GM19035 (cell line): ENCODE data around the gene ARHGAP31.
A peak's percentile ranks its signal among the peaks of the same experiment; 100 is the strongest.

Experiments used
- ATAC-seq: cut with Tn5 transposase; IDR thresholded peaks from one replicate; pipeline ENCODE4 v1.9.1; 2021; ENCODE audit not compliant: unreplicated experiment

The ARHGAP31 gene

DNA sequence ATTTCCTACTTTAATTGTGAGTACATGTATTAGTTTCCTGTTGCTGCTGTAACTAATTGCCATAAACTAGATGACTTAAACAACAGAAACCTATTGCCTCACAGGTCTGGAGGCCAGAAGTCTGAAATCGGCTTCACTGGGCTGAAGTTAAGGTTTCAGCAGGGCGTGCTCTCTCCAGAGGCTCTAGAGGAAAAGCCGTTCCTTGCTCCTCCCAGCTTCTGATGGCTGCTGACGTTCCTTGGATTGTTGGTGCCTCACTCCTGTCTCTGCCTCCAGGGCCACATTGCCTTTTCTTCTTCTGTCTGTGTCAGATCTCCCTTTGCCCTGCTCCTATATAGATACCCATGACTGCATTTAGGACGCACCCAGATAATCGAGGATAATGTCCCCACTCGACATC is 80.9 kb downstream of the ARHGAP31 start:
- no peak for ATAC-seq

DNA sequence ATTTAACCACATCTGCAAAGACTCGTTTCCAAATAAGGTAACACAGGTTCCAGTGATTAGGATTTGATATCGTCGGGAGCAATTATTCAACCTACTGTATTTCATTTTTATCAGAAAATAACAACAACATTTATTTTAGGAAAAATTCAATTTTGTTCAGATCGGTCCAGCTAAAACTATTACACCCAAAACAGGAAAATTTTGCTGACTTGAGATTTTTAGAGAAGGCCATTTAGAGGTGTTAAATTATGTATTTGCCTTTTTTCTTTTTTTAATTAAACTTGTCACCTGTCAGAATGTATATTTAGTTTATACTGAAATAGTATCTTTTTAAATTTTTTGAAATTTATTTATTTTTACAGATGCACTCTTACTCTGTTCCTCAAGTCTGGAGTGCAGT is 81.3 kb downstream of the ARHGAP31 start:
- ATAC-seq, result no peak

DNA sequence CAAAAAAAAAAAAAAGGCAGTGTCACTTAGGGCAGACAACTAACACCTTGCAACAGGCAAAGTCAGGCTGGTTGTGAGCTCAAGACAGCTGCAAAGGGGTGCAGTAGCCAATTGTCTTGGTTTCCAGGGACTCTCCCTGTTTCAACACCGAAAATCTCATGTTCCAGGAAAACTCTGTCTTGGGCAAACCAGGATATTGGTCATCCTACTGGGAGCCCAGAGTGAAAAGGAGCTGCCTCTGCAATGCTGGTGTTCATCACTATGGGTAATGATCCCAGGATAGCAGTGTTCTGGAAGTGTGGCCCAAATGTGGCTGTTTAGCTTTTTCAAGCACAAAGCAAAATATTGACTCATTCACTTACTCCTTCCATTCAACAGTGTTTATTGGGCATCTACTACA is 82.6 kb downstream of the ARHGAP31 start:
- ATAC-seq, result no peak

DNA sequence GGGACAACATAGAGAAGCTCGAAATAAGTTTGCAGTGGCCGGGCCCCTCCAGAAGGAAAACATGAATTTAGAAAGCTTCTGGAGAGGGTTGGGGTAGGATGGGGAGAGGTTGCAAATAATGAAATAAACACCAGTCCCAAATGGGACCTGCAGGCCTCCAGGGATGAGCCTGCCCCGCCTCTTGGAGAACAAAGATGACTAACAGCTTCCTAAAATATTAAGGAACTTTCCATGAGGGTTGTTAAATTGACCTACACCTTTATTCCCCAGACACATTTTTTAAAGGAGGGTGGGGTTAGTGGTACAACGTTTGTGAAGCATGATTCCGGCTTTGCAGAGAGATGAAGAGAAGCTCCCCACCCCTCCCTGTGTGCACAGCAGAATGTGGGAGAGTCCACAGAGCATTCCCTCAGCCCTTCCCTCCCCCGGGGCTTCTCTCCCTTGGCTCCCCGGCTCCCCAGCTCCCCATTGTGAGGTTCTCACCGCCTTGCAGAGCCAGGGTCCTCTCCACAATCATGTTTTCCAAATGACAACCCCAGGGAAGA is 84.1 kb downstream of the ARHGAP31 start:
- ATAC-seq, result no peak

DNA sequence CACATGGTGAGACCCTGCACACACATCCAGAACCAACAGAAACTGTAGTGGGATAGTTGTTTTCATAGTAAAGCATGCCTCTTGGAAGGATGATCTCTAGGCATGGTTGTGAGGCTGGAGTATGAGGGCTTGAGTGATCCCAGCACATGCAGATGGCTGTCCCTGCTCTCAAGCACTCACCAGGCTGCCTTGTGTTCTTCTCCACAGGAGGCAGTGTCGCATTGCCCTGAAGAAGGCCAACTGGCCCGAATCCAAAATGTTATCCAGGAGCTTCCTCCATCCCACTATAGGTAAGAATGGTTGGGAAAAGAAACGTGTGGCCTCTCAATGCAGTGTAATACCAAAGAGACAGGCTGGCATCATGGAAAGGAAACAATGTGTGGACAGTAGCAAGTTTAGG is 86.5 kb downstream of the ARHGAP31 start:
- ATAC-seq, result no peak

DNA sequence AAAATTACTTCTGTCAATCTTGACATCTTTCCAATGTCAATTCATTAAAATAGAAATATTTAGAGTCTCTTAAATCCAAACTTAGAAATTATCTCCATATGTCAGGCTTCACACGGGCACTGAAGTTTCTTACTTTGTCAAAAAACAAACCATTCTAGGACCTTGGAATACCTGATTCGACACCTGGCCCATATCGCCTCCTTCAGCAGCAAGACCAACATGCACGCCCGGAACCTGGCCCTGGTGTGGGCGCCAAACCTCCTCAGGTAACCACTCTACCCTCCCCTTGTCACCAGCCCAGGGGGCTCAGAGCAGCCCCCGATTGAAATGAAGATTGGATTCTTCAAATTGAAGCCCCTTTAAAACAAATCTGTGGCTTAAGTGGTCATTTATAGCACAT is 88.0 kb downstream of the ARHGAP31 start:
- no peak for ATAC-seq

DNA sequence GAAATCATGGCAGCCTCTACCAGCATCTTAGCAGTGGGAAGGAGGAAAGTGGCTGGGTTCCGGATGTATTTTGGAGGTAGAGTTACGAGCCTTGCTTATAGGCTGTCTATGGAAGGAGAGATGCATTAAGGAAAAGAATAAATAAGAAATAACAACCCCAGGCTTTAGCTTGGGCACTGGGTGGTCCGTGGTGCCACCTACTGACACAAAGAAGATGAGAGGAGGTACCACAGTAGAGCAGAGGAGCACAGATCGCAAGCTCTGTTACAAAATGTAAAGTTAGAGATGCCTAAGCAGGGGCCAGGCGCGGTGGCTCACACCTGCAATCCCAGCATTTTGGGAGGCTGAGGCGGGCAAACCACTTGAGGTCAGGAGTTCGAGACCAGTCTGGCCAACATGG is 94.4 kb downstream of the ARHGAP31 start:
- ATAC-seq, result no peak

DNA sequence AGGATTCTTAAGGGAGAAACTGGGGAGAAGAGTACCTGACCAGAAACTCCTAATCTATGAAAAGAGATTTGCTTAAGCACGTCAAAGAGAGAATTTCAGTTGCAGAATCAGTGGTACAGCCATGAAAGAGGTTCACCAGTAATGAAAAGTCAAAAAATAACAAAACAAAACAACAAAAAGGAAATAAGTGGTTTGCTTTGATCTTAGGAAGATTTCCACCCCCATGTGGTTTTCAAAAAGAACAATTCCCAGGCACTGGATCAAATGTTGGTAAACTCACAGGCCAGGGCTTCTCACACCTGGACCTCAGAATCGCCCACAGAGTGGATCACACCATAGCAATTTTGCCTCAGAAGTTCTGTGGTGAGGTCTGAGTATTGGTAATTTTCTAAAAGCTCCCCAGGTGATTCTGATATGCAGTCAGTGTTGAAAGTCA is 101.8 kb downstream of the ARHGAP31 start:
- peak; percentile 84 for ATAC-seq

DNA sequence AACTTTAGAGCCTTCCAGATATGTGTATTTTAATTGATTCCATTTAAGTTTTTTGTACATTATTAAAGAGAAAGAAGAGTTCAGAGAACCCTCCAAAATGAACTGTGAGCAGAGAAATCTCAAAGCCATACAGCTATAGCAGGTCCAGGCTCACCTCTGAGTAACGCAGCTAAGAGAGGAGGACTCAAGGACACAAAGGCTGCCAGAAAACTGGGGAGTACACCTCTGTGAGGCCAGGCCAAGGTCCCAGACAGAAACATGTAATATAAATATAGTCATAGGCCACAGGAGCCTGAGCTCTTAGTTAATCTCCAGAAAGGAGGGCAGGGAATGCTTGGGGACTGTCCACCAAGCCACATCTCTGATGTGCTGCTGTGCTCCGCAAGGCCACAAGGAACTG is 102.7 kb downstream of the ARHGAP31 start:
- no peak for ATAC-seq

DNA sequence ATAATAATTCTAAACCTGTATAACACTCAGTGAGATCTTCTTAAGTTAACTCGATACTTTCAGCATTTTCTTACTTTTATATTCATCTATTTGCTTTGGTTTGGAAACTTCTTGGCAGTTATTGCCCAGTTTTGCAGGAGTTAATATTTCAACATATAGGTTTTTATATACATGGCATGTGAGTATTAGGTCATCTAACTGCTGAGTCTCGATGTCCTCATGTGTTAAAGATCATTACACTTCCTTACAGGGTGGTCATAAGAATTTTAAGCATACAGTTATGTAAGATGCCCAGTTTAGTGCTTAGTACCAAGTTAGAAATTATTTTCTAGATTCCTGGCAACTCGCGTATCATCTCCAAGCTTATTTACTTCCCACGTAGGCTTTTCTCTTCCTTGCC is 106.3 kb downstream of the ARHGAP31 start:
- ATAC-seq, result no peak

DNA sequence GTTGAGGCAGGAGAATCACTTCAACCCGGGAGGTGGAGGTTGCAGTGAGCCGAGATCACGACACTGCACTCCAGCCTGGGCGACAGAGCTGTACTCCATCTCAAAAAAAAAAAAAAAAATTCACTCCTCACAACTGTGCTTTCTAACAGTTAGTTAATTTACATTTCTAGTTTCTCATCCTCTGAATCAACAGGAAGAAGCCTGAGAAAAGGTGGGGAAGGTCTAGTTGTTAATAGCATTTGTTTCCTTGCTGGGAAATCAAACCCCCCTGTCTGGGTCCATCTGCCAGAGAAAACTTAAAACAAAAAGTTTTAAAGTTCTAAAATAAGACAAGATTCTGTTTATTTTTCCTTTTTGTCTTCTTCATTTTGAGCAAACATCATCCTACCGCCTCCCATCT is 106.9 kb downstream of the ARHGAP31 start:
- ATAC-seq, result peak; percentile 65

DNA sequence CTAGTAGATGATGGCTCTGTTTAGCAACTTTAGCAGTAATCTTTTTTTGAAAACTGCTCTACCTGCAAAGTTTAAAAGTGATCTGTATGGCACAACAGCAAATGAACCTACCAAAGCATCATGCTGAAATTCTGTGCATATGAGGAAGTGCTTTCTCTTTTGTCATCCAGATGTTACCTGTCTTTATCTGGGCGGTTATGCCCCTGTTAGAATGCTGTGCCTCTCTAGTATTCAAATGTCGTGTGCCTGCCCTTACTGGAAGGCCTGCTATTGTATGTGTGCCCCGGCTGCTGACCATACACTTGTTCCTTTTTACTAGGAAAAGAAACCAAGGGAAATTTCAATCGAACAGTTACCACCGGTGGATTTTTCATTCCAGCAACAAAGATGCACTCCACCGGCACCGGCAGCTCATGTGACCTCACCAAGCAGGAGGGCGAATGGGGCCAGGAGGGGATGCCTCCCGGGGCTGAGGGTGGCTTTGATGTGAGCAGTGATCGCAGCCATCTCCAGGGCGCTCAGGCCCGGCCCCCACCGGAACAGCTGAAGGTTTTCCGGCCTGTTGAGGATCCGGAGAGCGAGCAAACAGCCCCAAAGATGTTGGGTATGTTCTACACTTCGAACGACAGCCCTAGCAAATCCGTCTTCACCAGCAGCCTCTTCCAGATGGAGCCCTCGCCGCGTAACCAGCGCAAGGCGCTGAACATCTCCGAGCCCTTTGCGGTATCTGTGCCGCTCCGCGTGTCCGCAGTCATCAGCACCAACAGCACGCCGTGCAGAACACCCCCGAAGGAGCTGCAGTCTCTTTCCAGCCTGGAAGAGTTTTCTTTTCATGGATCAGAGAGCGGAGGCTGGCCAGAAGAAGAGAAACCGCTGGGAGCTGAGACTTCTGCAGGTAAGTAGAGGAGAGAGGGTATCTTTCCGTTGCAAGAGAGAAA is 107.6 kb downstream of the ARHGAP31 start:
- ATAC-seq, result peak; percentile 59

DNA sequence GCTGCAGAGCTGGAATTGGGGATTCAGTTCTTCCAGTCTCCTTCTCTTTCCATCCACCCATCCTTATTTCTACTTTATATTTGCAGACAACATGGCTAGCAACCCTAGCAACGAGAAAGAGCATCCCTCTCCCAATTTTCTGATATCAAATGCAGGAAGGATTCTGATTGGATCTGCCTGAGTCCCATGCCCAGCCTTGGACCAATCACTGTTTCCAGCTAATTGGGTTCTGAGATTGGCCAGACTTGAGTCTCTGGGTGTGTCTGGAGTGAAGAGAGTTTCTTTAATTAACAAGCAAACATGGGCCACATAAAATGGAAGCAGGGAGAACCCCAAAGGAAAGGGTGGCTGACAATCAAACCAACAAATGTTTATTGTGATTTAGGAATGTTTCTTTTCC is 108.6 kb downstream of the ARHGAP31 start:
- ATAC-seq, result no peak

DNA sequence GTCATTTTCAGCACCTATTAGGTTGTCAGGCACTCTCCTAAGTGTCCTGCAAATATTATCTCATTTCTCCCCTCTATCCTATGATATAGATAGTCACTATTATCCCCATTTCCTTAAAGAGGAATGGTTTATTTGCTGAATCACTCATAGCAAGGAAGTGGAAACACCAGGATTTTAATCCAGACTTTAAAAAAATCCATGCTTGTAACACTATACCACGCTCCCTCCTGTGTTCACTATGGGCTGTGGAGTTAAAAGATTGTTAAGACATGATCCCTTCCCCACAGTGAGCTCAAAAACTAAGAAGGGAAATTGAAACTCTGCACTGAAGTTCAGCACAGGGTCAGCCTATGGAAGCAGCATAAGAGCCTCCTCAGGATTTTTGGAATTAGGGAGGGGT is 109.0 kb downstream of the ARHGAP31 start:
- ATAC-seq, result no peak

DNA sequence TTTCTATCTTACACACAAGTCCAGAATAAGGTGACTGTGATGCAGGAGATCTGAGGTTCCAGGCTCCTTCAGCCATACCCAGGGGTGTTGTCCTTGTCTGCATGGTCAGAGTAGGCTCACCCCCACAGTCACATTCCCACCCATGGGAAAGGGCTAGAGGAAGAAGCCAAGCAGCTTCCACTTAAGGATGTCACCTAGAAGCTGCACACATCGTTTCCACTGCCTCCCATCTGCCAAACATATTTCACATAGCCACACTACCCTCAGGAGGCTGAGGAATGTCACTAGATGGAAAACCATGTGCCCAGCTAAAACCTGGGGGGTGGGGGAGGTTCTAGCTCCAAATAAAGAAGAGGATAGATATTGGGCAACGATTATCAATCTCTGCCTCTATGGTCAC is 111.1 kb downstream of the ARHGAP31 start:
- no peak for ATAC-seq

DNA sequence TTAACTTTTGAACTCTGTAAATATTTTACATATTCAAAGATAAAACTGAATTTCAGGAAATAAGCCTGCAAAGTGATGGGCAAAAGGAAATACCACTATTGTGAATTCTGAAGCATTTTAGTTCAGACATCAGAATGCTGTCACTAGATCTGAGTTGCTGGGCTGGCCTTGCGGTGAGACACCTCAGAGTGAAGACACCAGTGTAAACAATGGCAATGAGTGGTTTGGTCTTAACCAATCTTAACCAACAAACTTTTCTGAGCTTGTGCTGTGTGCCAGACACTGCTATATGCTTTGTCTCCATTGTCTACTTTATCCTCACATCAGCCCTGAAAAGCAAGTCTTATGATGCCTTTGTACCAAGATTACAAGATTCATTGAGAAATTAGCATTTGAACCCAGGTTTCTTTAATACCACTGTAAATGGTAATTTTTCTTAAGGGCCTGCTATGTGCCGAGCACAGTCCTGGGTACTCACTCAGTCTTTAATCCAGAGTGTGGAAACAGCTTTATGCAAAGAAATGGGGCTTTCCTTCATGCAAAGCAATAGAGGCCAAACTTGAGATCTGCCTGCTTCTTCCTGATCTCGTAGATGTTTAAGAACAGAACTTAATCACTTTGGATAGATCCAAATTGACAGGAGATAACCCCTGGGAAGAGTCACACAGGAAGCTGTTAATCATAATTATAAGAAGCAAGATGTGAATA is 114.2 kb downstream of the ARHGAP31 start:
- peak; percentile 66 for ATAC-seq

DNA sequence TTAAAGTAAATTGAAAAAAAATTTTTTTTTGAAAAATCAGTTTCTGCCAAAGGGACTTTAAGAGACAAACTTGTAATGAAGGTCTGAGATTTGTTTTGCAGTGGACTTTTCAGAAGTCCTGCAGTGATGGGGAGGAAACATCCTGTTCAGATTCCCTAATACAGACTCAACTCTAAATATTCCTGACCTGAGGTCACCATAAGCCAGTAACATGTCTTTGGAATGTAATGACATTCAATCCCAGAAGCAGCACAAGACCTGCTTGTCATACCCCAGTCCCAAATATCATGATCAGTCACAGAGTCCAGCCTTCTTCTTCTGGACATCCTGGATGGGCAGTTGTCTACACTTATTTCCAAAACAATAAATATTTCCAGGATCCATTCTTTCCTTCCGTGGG is 115.7 kb downstream of the ARHGAP31 start:
- ATAC-seq, result no peak

DNA sequence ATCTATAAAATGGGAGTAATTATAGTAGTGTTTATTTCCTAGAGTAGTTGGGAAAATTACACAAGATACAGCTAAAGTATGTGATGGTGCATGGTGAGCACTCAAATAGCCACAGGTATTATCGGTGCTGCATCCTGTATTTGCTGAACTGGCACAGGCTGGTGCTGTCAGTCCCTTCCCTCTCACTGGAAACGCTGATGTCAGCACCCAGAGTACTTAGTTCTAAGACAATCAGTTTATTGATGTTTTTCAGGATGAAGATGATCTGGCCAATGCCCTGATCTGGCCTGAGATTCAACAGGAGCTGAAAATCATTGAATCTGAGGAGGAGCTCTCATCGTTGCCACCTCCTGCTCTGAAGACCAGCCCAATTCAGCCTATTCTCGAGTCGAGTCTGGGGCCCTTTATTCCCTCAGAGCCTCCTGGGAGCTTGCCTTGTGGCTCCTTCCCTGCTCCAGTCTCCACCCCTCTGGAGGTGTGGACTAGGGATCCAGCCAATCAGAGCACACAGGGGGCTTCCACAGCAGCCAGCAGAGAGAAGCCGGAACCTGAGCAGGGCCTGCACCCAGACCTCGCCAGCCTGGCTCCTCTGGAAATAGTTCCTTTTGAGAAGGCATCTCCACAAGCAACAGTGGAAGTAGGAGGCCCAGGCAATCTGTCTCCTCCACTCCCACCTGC is 119.6 kb downstream of the ARHGAP31 start:
- ATAC-seq, result no peak

DNA sequence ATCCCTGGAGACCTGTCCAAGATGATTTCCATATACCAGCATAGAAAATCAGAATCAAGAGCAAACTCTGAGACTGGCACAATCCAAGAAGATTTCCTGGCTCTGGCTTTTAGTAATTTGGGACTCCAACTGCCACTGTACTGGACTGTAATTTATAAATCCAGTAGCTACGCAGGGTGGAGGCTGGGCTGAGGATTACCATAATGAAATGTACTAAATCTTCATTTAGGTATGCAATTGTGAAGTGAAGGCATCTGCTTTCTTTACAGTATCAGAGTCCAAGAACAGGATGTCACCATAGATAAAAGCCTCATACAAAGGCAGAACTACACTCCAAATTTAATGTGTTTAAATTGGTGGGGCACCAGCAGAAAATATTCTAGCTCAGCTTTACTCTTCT is 122.7 kb downstream of the ARHGAP31 start:
- no peak for ATAC-seq

DNA sequence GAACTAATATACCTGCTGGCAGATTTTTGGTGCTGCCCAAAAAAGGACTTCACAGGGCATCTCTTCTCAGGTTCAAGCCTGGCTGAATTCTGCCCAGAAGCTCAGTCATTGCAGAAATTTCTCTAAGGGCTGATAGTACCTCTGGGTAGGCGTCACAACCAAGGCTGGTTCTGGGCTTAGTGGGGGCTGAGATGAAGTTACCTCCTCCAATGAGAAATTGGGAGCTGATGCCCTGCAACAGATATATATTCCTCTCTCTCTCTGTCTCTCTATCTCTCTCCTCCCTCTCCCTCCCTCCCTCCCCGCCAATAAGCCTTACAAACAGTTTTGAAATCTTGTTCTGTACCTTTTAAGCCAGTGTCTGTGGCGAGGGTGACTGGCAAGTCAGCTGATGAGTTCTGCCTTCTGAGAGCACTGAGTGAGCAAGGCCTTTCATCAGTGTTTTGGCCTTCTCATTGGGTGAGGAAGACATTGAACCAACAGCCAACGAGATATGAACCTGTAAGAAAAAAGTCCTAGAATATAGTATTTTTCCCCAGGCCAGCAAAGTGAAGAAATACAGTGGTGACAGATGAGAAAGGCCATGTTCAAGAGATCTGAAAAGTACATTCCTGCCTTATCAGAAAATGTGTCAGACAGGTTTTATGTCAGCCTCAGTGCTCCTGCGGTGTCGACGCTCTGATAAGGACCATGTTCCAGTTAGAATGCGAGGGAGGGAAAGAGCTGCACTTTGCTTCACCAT is 123.8 kb downstream of the ARHGAP31 start:
- no peak for ATAC-seq

DNA sequence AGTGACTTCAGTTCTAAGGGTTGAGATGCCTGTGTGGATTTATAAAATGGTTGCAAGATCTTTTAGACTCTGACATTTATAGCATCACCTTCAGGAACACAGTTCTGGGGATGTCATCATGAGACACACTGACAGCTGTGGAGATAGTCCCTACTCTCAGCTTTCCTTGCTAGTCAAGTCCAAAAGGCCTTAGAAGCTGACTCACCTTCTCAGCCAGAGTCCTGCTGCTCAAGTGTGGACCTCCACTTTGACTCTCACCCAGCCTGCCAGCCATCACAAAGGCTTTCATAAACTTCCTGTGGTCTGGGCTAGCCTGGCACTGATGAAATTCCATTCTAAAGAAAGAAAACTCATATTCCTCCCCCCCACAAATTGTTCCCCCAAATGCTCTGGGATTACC is 124.5 kb downstream of the ARHGAP31 start:
- no peak for ATAC-seq
